T-helper 17 cell (primary cell): Measurements from ENCODE around the gene RBM25. TPM values are rescaled to one million over a fixed set of nuclear protein-coding genes. Genes with fewer than 3 reads are reported as not detected.
"Not testable (repeated sequence)": the region's sequence is repeated elsewhere in the genome, so short reads cannot be mapped to it uniquely, and the experiment has no call there.

Experiments used
- ATAC-seq: fragments of 150-1000 bp; cut with Tn5 transposase; 2 replicates; pipeline ENCODE4 v1.10.0; 2021; ENCODE audit warnings: mild to moderate bottlenecking, moderate library complexity
- DNase-seq, 3 donors: peaks; one replicate each; pipeline versions ENCODE4 v3.0.0 to v3.0.0-alpha.2; 2020 to 2021
- H3K9me3 ChIP-seq: one replicate; pipeline ENCODE4 v1.7.0; 2013; ENCODE audit warnings: low read length, mild to moderate bottlenecking; ENCODE audit not compliant: control insufficient read depth, poor library complexity, severe bottlenecking
- H3K27ac Mint-ChIP-seq: one replicate; pipeline ENCODE4 v1.8.0; 2022; ENCODE audit warnings: mild to moderate bottlenecking, moderate library complexity, mixed read lengths
- H3K27me3 Mint-ChIP-seq: one replicate; pipeline ENCODE4 v1.8.0; 2022; ENCODE audit warnings: mixed read lengths
- H3K36me3 Mint-ChIP-seq: one replicate; pipeline ENCODE4 v1.8.0; 2022; ENCODE audit warnings: low read depth, mixed read lengths
- H3K4me1 Mint-ChIP-seq: one replicate; pipeline ENCODE4 v1.8.0; 2022; ENCODE audit warnings: mild to moderate bottlenecking, mixed read lengths
- H3K4me3 Mint-ChIP-seq: one replicate; pipeline ENCODE4 v1.8.0; 2022; ENCODE audit warnings: mild to moderate bottlenecking, moderate library complexity, mixed read lengths
- total RNA-seq, 4 donors: library from RNA in 2 of 4; stranded (reverse) in 2 of 4; gene quantifications; one replicate each; pipeline ENCODE4 v1.2.3 and lab custom pipeline; 2022 to 2026

The RBM25 gene
- total RNA-seq (100 to 1,000 TPM; 156 to 168 TPM), total RNA-seq (lab: John Stamatoyannopoulos, UW) (206 to 283 reads per million in 2 donors)

DNA sequence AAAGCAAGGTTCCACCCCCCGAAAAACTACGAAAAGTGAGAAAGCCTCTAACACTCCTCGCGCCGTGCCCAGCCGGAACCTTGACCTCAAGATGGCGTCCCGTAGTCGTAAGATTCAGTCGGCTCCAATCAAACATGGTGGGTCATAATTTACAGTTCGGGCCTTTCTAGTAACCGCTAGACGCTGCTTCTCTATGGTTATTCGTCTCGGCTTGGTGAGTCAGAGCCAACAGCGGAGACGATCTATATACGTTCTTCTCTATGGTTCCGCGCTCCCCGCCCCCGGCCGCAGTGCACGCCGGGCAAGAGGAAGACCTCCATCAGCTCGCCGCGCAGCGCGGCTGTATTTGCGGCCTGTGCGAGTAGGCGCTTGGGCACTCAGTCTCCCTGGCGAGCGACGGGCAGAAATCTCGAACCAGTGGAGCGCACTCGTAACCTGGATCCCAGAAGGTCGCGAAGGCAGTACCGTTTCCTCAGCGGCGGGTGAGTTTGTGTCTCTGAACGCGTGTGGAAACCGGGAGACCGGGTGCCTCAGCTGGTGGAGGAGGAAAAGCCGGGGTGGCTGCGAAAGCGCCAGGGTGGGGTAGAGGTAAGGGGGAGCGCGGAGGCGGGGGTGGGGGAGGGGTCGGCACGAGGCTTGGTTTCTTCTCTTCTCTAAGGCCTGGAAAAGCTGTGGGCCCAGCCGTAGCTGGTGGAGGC lies at the start of gene RBM25:
RBM25 (plus strand) TSS at position 311 of the 698 bp plus-strand sequence. CDS start 13,108 bp downstream, outside the sequence.
- H3K9me3 ChIP-seq: no peaks in the 10 kb centered on the region
- no peak within 1 kb of the TSS for H3K4me3 Mint-ChIP-seq
- no peaks in the 10 kb centered on the region for H3K36me3 Mint-ChIP-seq
- ATAC-seq (peak; percentile 96), DNase-seq (peak; percentile 85 to 93 (median 88))
- no peak within 1 kb of the TSS for H3K27ac Mint-ChIP-seq
- H3K4me1 Mint-ChIP-seq: peaks cover 22% of the 10 kb centered on the region
- H3K27me3 Mint-ChIP-seq: no peaks in the 10 kb centered on the region

- not testable (repeated sequence) for H3K36me3 Mint-ChIP-seq, H3K27ac Mint-ChIP-seq, ATAC-seq, H3K4me3 Mint-ChIP-seq, DNase-seq, H3K27me3 Mint-ChIP-seq, H3K9me3 ChIP-seq, H3K4me1 Mint-ChIP-seq
These were observed 47.1 kb upstream of the RBM25 start for GRCh38 chr14:73011189-73011588.

- no peaks in the 10 kb centered on the region for H3K9me3 ChIP-seq
- DNase-seq (no peak), ATAC-seq (no peak)
- Mint-ChIP-seq H3K27me3 (no peaks in the 10 kb centered on the region), H3K27ac (no peak overlapping the region), H3K4me1 (peaks cover 21% of the 10 kb centered on the region), H3K36me3 (peaks cover 18% of the 10 kb centered on the region), H3K4me3 (no peak overlapping the region)
These were observed 44.2 kb upstream of the RBM25 start for GRCh38 chr14:73014105-73014504.

DNA sequence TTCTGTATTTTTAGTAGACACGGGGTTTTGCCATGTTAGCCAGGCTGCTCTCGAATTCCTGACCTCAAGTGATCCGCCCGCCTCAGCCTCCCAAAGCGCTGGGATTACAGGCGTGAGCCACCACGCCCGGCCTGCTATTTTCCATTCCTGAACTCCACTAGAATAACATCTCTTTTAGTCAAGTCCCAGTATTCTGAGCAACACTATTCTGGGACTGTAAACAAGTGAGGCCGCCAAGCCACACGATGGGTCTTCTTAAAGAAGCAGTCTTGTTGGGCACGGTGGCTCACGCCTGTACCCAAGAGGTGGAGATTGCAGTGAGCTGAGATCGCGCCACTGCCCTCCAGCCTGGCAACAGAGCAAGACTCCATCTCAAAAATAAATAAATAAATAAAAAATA lies 42.8 kb upstream of the RBM25 start:
- not testable (repeated sequence) for DNase-seq, H3K4me3 Mint-ChIP-seq, H3K27me3 Mint-ChIP-seq, H3K27ac Mint-ChIP-seq, ATAC-seq, H3K9me3 ChIP-seq
- Mint-ChIP-seq H3K4me1 (peaks cover 21% of the 10 kb centered on the region), H3K36me3 (peaks cover 18% of the 10 kb centered on the region)

DNA sequence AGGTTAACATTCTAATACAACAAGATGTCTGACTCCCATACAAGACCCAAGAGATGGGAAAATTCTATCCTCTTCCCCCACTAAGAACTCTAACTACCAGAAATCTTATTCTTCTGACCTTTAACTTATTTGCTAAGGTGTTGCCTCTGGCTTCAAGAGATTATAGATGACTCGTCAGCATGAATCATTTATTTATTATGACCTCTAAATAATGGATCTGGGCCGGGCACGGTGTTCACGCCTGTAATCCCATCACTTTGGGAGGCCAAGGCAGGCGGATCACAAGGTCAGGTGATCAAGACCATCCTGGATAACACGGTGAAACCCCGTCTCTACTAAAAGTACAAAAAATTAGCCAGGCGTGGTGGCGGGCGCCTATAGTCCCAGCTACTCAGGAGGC lies 42.3 kb upstream of the RBM25 start:
- H3K4me1 Mint-ChIP-seq: peaks cover 21% of the 10 kb centered on the region
- not testable (repeated sequence) for H3K4me3 Mint-ChIP-seq, H3K9me3 ChIP-seq, DNase-seq, ATAC-seq, H3K27me3 Mint-ChIP-seq
- H3K27ac Mint-ChIP-seq: peak overlapping the region; percentile 70
- H3K36me3 Mint-ChIP-seq: peaks cover 18% of the 10 kb centered on the region

DNA sequence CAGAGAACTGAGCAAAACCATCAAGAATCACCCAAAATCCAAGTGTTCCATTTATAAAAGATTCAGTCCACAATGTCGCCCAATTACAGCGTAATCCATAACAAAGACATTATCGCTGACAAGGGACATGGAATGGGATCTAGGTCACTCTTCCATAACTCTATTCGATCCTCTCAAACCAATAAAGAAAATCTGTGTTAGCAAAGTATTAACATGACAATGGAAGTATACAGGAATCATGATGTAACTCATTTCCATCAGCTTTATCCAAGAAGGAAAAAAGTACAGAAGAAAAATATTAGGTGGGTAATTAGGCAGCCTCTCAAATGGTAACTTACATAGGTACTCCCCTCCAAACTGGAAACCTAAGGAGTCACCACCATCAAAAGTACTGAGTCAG lies 36.3 kb upstream of the RBM25 start:
- H3K27ac Mint-ChIP-seq: no peak overlapping the region
- peak overlapping the region; percentile 45 for H3K4me3 Mint-ChIP-seq
- ATAC-seq: no peak
- H3K27me3 Mint-ChIP-seq: no peaks in the 10 kb centered on the region
- H3K4me1 Mint-ChIP-seq: peaks cover 50% of the 10 kb centered on the region
- H3K36me3 Mint-ChIP-seq: peaks cover 15% of the 10 kb centered on the region
- DNase-seq: no peak
- H3K9me3 ChIP-seq: no peaks in the 10 kb centered on the region

GRCh38 chr14:73025544-73025943 lies 32.8 kb upstream of the RBM25 start:
- Mint-ChIP-seq H3K36me3 (peaks cover 8% of the 10 kb centered on the region), H3K27me3 (no peaks in the 10 kb centered on the region), H3K4me3 (peak overlapping the region; percentile 99), H3K27ac (peak overlapping the region; percentile 89), H3K4me1 (peaks cover 44% of the 10 kb centered on the region)
- DNase-seq: no peak
- H3K9me3 ChIP-seq: no peaks in the 10 kb centered on the region
- no peak for ATAC-seq

GRCh38 chr14:73026243-73026844 lies 32.0 kb upstream of the RBM25 start:
- Mint-ChIP-seq H3K36me3 (peaks cover 8% of the 10 kb centered on the region), H3K27me3 (no peaks in the 10 kb centered on the region), H3K4me1 (peaks cover 44% of the 10 kb centered on the region), H3K27ac (peak overlapping the region; percentile 89), H3K4me3 (peak overlapping the region; percentile 99)
- no peaks in the 10 kb centered on the region for H3K9me3 ChIP-seq
- DNase-seq (no peak), ATAC-seq (no peak)

DNA sequence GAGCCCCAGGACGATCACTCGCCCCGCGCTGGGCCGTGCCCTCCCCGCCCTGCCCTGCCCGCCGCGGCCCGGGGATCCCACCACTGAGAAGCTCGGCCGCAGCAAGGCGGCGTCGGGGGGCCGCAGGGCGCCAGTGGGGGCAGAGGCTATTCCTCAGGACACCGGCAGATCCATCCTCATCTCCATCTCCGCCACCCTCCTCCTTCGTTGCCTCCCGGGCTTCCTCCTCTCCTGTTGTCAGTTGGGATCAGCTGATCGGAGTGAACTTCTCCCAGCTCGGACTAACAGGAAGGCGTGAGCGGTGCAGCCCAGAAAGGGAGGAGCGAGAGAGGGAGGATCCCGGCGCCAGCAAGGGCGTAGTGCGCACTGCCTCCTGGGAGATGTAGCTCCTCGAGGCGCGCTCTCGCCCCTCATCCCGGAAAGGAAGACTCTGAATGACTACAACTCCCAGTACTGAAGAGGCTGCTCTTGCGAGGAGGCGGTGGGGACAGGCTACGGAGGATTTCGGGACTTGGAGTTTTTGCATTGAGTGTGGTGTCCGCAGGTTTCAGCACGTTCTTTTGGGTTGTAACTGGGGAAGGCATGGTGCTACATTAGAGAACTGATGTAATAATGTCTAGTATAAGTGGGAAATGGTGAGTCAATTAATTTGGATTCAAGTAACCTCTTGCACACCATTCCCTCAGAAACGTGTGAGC lies 31.3 kb upstream of the RBM25 start, which contains the start of gene ZFYVE1:
ZFYVE1 (minus strand) TSS at position 262 of the 698 bp plus-strand sequence. CDS start 2,598 bp downstream, outside the sequence.
- H3K36me3 Mint-ChIP-seq: peaks cover 8% of the 10 kb centered on the region

DNA sequence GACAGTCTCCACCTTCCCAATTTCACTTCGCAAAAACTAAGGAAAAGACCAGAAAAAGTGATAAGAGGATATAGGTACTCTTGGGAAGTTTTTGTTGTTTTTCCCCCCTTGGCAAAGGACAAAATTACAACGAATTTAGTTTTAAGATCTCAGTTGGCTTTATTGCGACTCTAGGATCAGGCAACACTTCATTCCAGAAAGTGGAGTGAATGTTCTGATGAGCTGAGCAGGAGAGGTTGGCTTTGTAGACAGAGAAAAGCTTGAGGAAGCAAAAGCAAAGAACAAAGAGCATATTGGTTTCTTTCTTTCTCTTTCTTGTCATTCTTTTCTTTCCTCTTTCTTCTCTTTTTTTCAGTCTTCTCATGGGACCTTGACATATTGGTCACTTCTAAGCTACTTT lies 30.8 kb upstream of the RBM25 start:
- Mint-ChIP-seq H3K27ac (peak overlapping the region; percentile 89), H3K27me3 (no peaks in the 10 kb centered on the region), H3K4me3 (peak overlapping the region; percentile 99), H3K4me1 (peaks cover 33% of the 10 kb centered on the region), H3K36me3 (peaks cover 7% of the 10 kb centered on the region)
- no peaks in the 10 kb centered on the region for H3K9me3 ChIP-seq
- DNase-seq (no peak), ATAC-seq (no peak)

More for the DNA sequence above, 31.3 kb upstream of the RBM25 start, which contains the start of gene ZFYVE1:
- Mint-ChIP-seq H3K4me1 (peaks cover 39% of the 10 kb centered on the region), H3K27me3 (no peaks in the 10 kb centered on the region), H3K4me3 (peak within 1 kb of the TSS; percentile 99), H3K27ac (peak within 1 kb of the TSS; percentile 89)
- ATAC-seq: peak; percentile 100
- peak; percentile 80 to 83 (median 81) for DNase-seq
- no peaks in the 10 kb centered on the region for H3K9me3 ChIP-seq

DNA sequence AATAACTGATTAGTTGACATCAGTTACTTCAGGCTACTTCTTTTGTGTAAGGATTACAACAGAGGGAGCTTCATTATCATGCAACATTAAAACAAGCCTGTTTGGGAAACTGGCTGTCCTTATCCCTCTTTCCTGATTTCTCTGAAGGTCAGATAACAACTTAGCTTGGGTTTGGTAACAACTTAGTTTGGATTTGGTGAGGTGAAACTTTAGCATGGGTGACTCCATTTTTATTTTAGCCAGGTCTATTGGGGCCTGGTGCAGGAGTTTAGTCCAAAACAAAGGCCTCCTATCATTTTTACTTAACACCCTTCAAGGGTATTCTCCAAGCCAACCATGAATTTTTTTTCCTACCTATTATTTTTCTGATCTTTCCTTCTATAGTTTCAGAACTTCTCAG lies 30.4 kb upstream of the RBM25 start:
- H3K9me3 ChIP-seq: no peaks in the 10 kb centered on the region
- Mint-ChIP-seq H3K27ac (no peak overlapping the region), H3K27me3 (no peaks in the 10 kb centered on the region), H3K4me3 (no peak overlapping the region), H3K4me1 (peaks cover 30% of the 10 kb centered on the region), H3K36me3 (peaks cover 5% of the 10 kb centered on the region)
- ATAC-seq: no peak
- no peak for DNase-seq

DNA sequence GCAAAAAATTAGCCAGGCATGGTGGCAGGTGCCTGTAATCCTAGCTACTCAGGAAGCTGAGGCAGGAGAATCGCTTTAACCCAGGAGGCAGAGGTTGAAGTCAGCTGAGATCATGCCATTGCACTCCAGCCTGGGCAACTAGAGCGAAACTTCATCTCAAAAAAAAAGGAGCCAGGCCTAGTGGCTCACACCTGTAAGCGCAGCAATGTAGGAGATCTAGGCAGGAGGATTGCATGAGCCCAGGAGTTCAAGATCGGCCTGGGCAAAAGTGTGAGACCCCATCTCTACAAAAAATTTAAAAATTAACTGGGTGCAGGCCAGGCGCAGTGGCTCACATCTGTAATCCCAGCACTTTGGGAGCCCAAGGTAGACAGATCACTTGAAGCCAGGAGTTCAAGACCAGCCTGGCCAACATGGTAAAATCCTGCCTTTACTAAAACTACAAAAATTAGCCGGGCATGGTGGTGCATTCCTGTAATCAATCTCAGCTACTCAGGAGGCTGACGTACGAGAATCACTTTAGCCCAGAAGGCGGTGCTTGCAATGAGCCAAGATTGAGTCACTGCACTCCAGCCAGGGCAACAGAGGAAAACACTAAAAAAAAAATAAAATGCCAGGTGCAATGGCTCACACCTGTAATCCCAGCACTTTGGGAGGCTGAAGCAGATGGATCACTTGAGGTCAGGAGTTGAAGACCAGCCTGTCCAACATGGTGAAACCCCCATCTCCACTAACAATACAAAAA lies 21.5 kb upstream of the RBM25 start:
- ATAC-seq, H3K9me3 ChIP-seq, H3K27me3 Mint-ChIP-seq, H3K4me1 Mint-ChIP-seq, H3K4me3 Mint-ChIP-seq, H3K36me3 Mint-ChIP-seq, H3K27ac Mint-ChIP-seq, DNase-seq: not testable (repeated sequence)

- Mint-ChIP-seq H3K27ac (no peak overlapping the region), H3K36me3 (no peaks in the 10 kb centered on the region), H3K4me1 (no peaks in the 10 kb centered on the region), H3K27me3 (no peaks in the 10 kb centered on the region), H3K4me3 (no peak overlapping the region)
- no peak for ATAC-seq
- DNase-seq: no peak
- no peaks in the 10 kb centered on the region for H3K9me3 ChIP-seq
These were observed 10.5 kb upstream of the RBM25 start for GRCh38 chr14:73047808-73048207.
